HG03469 (cell line): ENCODE measurements around the gene DNAJA2.
"Not testable (repeated sequence)": the region's sequence is repeated elsewhere in the genome, so short reads cannot be mapped to it uniquely, and the experiment has no call there.

ENCODE experiments used
- ATAC-seq: cut with Tn5 transposase; IDR thresholded peaks from one replicate; pipeline ENCODE4 v1.9.1; 2021; ENCODE audit warnings: mild to moderate bottlenecking, moderate library complexity, moderate number of reproducible peaks; ENCODE audit not compliant: unreplicated experiment

Gene DNAJA2

GRCh38 chr16:46973207-46973995, at the start of gene DNAJA2:
DNAJA2 (minus strand) TSS chr16:46973674; CDS start chr16:46973572, 102 bp downstream.
- peak; percentile 66 for ATAC-seq

GRCh38 chr16:47019568-47019967, 46.1 kb upstream of the DNAJA2 start:
- no peak for ATAC-seq

- peak; percentile 99 for ATAC-seq
Measured at GRCh38 chr16:47018223-47018891, 44.9 kb upstream of the DNAJA2 start.

GRCh38 chr16:47017636-47018035, 44.2 kb upstream of the DNAJA2 start:
- no peak for ATAC-seq

GRCh38 chr16:47016700-47017133, 43.2 kb upstream of the DNAJA2 start:
- peak; percentile 39 for ATAC-seq

GRCh38 chr16:47013910-47014309, 40.4 kb upstream of the DNAJA2 start:
- ATAC-seq, result no peak

GRCh38 chr16:47013172-47013571, 39.7 kb upstream of the DNAJA2 start:
- ATAC-seq, result no peak

GRCh38 chr16:47010812-47011211, 37.3 kb upstream of the DNAJA2 start:
- ATAC-seq, result not testable (repeated sequence)

- no peak for ATAC-seq
Measured at GRCh38 chr16:47008612-47009011, 35.1 kb upstream of the DNAJA2 start.

- ATAC-seq, result no peak
Measured at GRCh38 chr16:47008174-47008573, 34.7 kb upstream of the DNAJA2 start.

- ATAC-seq, result no peak
Measured at GRCh38 chr16:47004652-47005051, 31.2 kb upstream of the DNAJA2 start.

GRCh38 chr16:47000066-47000465, 26.6 kb upstream of the DNAJA2 start:
- ATAC-seq, result not testable (repeated sequence)

GRCh38 chr16:46997844-46998243, 24.4 kb upstream of the DNAJA2 start:
- ATAC-seq, result no peak

- ATAC-seq, result no peak
Measured at GRCh38 chr16:46996952-46997458, 23.5 kb upstream of the DNAJA2 start.

GRCh38 chr16:46996391-46996790, 22.9 kb upstream of the DNAJA2 start:
- no peak for ATAC-seq

- no peak for ATAC-seq
Measured at GRCh38 chr16:46991729-46992704, 18.5 kb upstream of the DNAJA2 start.

GRCh38 chr16:46986896-46987295, 13.4 kb upstream of the DNAJA2 start:
- no peak for ATAC-seq

GRCh38 chr16:46986438-46986837, 13.0 kb upstream of the DNAJA2 start:
- no peak for ATAC-seq

GRCh38 chr16:46982335-46982734, 8.9 kb upstream of the DNAJA2 start:
- ATAC-seq, result no peak

GRCh38 chr16:46980926-46981325, 7.5 kb upstream of the DNAJA2 start:
- no peak for ATAC-seq

GRCh38 chr16:46976550-46976949, 3.1 kb upstream of the DNAJA2 start:
- ATAC-seq, result no peak
